Esophagus squamous epithelium (tissue), 5 donors: ENCODE data around the gene FAM114A1. TPM values are rescaled to one million over a fixed set of nuclear protein-coding genes. Genes with fewer than 3 reads are reported as not detected.
"Not testable (repeated sequence)": the region's sequence is repeated elsewhere in the genome, so short reads cannot be mapped to it uniquely, and the experiment has no call there.

Experiments
- DNase-seq: peaks from one replicate; lab custom pipeline; 2025; lab: John Stamatoyannopoulos, UW
- H3K27ac ChIP-seq, 4 donors: fragments of 200-600 bp; sonication (generic); one replicate each; pipeline ENCODE4 v1.5.1; 2016 to 2019; ENCODE audit warnings: mild to moderate bottlenecking in 1 of 4
- H3K27me3 ChIP-seq, 4 donors: fragments of 200-600 bp; sonication (generic); 1 replicate in 3 of 4; 2 replicates in 1 of 4; pipeline versions ENCODE4 v1.5.1 to v1.6.0; 2017 to 2021; ENCODE audit warnings: antibody characterized with exemption in 1 of 4
- H3K36me3 ChIP-seq, 3 donors: fragments of 200-600 bp; sonication (generic); one replicate each; pipeline ENCODE4 v1.5.1; 2016 to 2019
- H3K4me1 ChIP-seq, 3 donors: fragments of 200-600 bp; sonication (generic); one replicate each; pipeline ENCODE4 v1.5.1; 2017 to 2019
- H3K4me3 ChIP-seq, 4 donors: fragments of 200-600 bp; sonication (generic); 1 replicate in 3 of 4; 2 replicates in 1 of 4; pipeline ENCODE4 v1.5.1; 2016 to 2019; ENCODE audit warnings: mild to moderate bottlenecking in 2 of 4, moderate library complexity in 1 of 4
- H3K9me3 ChIP-seq, 3 donors: fragments of 200-600 bp; sonication (generic); one replicate each; pipeline ENCODE4 v1.5.1; 2016 to 2019
- CTCF ChIP-seq, 6 experiments: fragments of 450-650 bp in 4 of 6; fragments of 200-600 bp in 2 of 6; sonication (generic) in 2 of 6; IDR thresholded peaks; one replicate each; pipeline ENCODE4 v1.5.1; 2016 to 2019; ENCODE audit warnings: antibody characterized with exemption in 6 of 6, mild to moderate bottlenecking in 4 of 6, moderate library complexity in 4 of 6
- POLR2A ChIP-seq, 4 donors: fragments of 450-650 bp; IDR thresholded peaks; one replicate each; pipeline ENCODE4 v1.6.1; 2017; ENCODE audit warnings: antibody characterized with exemption in 4 of 4, mild to moderate bottlenecking in 4 of 4, moderate library complexity in 3 of 4
- WGBS, 2 donors: methylation state at CpG; one replicate each; pipeline ENCODE4 v1.1.5; 2018; 5-methylcytosine and 5-hydroxymethylcytosine counted together
- intact Hi-C: fragments of 100-400 bp; cut with DNase I; formaldehyde crosslinking; loops from one replicate; pipeline ENCODE4 v1.15.0; 2022
- total RNA-seq, 4 donors: library from RNA; depleted of rRNA; stranded (reverse); fragments of >200 nt; gene quantifications; one replicate each; pipeline ENCODE4 v1.1.0, GENCODE V29; 2016
- donor health status: DM: yes; HTN: yes; CAD: no.

Gene FAM114A1
- total RNA-seq, 4 donors from 2014 or later: 36.7 to 80.9 (median 69.2) TPM

DNA sequence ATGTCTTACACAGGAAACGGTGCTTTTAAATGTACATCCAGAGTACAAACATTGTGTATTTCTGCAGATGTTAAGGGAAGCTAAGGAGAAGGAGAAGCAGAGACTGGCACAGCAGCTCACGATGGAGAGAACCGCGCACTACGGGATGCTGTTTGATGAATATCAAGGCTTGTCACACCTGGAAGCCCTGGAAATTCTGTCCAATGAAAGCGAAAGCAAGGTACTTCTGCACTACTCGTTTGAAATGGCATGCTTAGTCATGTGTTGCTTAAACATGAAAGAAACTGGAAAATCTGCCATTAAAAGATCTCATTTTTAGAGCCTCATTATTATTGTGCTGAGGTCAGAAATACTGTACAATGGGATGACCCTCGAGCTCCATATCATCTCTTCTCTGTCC is 47.2 kb downstream of the FAM114A1 start:
- 57 to 60% methylated on average over 8 of the region's 8 CpGs for WGBS, 2 donors
- H3K27ac ChIP-seq: no peak overlapping the region
- peaks cover 0 to 100% (median 8%) of the 10 kb centered on the region in 3 donors for H3K36me3 ChIP-seq
- TF ChIP-seq POLR2A (IDR thresholded peaks at IDR 0.05) (no peak), CTCF (IDR thresholded peaks at IDR 0.05) (no peak)
- no peaks in the 10 kb centered on the region for H3K4me1 ChIP-seq
- intact Hi-C loops: no loop called here
- no peaks in the 10 kb centered on the region for H3K9me3 ChIP-seq
- H3K27me3 ChIP-seq: no peaks in the 10 kb centered on the region
- H3K4me3 ChIP-seq: no peak overlapping the region
- DNase-seq: no peak

DNA sequence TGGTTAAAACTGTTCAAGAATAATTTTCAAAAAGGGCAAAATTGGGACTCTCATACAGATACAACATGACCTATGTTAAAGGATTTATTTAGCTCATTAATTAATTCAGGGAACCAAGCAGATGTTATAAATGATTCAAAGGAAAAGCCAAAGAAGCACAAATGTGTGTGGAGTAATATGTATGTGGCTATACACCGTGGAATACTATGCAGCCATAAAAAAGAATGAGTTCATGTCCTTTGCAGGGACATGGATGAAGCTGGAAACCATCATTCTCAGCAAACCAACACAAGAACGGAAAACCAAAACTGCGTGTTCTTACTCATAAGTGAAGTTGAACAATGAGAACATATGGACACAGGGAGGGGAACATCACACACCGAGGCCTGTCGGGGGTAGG is 48.7 kb downstream of the FAM114A1 start:
- H3K4me1 ChIP-seq, DNase-seq, H3K4me3 ChIP-seq, H3K27ac ChIP-seq, H3K9me3 ChIP-seq, H3K27me3 ChIP-seq, intact Hi-C loops: not testable (repeated sequence)
- peaks cover 0 to 100% (median 0%) of the 10 kb centered on the region in 3 donors for H3K36me3 ChIP-seq
- 90 to 96% methylated on average over 5 of the region's 5 CpGs for WGBS, 2 donors

DNA sequence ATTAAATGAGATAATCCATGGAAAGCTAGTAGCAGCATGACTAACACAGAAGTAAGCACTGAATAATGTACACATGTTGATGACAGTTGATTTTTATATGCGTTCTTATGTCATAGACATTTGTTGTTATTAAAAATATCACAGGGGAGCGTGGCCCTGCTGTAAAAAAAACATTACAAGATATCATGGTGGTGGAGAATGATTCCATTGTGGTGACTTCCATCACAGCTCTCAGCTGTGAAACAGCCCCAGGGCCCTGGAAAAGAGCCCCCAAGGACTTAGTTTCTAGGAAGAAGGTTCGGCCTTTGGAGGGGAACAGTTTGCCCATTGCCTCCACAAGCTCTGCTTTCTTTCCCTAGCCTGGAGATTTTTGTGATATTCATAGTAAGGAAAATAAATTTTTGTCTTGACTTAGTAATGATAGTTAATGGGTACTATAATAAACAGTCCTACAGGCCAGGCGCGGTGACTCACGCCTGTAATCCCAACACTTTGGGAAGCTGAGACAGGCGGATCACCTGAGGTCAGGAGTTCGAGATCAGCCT is 49.9 kb downstream of the FAM114A1 start:
- TF ChIP-seq CTCF (IDR thresholded peaks at IDR 0.05) (no peak), POLR2A (IDR thresholded peaks at IDR 0.05) (no peak)
- Histone ChIP-seq H3K27me3 (no peaks in the 10 kb centered on the region), H3K9me3 (no peaks in the 10 kb centered on the region), H3K4me1 (no peaks in the 10 kb centered on the region), H3K27ac (no peak overlapping the region), H3K36me3 (peaks cover 0 to 100% (median 0%) of the 10 kb centered on the region in 3 donors), H3K4me3 (no peak overlapping the region)
- no peak for DNase-seq
- 84 to 93% methylated on average over 8 of the region's 8 CpGs for WGBS, 2 donors
- intact Hi-C loops: no loop called here

GRCh38 chr4:38919494-38919893 is 51.9 kb downstream of the FAM114A1 start:
- Histone ChIP-seq H3K36me3 (peaks cover 0 to 100% (median 0%) of the 10 kb centered on the region in 3 donors), H3K4me1 (no peaks in the 10 kb centered on the region), H3K4me3 (no peak overlapping the region), H3K27ac (no peak overlapping the region), H3K9me3 (no peaks in the 10 kb centered on the region), H3K27me3 (no peaks in the 10 kb centered on the region)
- no peak for DNase-seq
- 97 to 100% methylated on average over 3 of the region's 3 CpGs for WGBS, 2 donors
- TF ChIP-seq CTCF (IDR thresholded peaks at IDR 0.05): no peak
- no peak for TF ChIP-seq POLR2A (IDR thresholded peaks at IDR 0.05)
- intact Hi-C loops: no loop called here

DNA sequence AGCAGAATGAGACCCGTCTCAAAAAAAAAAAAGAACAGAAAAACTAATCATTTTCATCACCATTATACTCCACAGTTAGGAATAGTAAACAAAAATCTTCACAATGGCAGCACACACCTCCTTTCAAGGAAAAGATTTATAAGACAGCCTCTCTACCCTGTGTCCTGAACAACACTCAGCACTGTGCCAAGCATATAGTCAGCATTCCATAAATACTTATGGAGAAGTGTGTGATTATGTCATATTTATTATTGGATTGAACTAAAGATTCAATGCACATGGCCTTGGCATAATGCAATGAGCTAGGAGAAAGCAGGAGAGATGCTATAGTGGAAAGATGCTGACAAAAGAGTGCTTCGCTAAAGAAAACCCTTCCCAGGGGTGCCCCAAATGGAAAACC is 52.6 kb downstream of the FAM114A1 start:
- H3K4me3 ChIP-seq: no peak overlapping the region
- H3K27me3 ChIP-seq: no peaks in the 10 kb centered on the region
- H3K4me1 ChIP-seq: no peaks in the 10 kb centered on the region
- H3K9me3 ChIP-seq: no peaks in the 10 kb centered on the region
- H3K36me3 ChIP-seq: peaks cover 0 to 100% (median 0%) of the 10 kb centered on the region in 3 donors
- TF ChIP-seq POLR2A (IDR thresholded peaks at IDR 0.05): no peak
- no peak for TF ChIP-seq CTCF (IDR thresholded peaks at IDR 0.05)
- intact Hi-C loops: no loop called here
- WGBS, 2 donors: 76 to 95% methylated on average over 2 of the region's 2 CpGs
- no peak for DNase-seq
- no peak overlapping the region for H3K27ac ChIP-seq

DNA sequence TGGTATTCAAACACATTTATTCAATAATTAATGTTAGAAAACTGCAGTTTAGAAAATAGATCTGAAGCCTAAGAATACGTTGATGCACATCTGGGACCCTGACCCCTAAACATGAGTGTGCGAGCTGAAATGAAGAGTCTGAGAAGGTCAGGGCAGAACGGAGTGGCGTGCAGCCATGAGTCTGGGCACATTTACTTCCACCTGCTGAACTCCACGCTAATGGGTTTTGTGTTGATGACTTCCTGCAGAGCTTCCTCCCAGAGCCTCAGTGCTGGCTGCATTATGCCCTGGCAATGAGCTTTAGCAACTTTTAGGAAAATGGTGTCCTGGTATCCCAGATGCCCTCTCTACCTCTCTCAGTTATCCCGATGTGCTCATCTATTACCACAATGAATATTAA is 53.1 kb downstream of the FAM114A1 start:
- intact Hi-C loops: no loop called here
- 70 to 75% methylated on average over 6 of the region's 6 CpGs for WGBS, 2 donors
- TF ChIP-seq POLR2A (IDR thresholded peaks at IDR 0.05) (no peak), CTCF (IDR thresholded peaks at IDR 0.05) (no peak)
- no peak overlapping the region for H3K4me3 ChIP-seq
- no peak overlapping the region for H3K27ac ChIP-seq
- H3K27me3 ChIP-seq: no peaks in the 10 kb centered on the region
- no peaks in the 10 kb centered on the region for H3K9me3 ChIP-seq
- H3K36me3 ChIP-seq: peaks cover 0 to 100% (median 0%) of the 10 kb centered on the region in 3 donors
- no peak for DNase-seq
- H3K4me1 ChIP-seq: no peaks in the 10 kb centered on the region
